NCI-H1930 (cell line): Measurements from ENCODE around the gene FOXL2NB.

Source experiments
- DNase-seq, 2 experiments: peaks; one replicate each; lab custom pipeline; 2025; lab: John Stamatoyannopoulos, UW

FOXL2NB gene

DNA sequence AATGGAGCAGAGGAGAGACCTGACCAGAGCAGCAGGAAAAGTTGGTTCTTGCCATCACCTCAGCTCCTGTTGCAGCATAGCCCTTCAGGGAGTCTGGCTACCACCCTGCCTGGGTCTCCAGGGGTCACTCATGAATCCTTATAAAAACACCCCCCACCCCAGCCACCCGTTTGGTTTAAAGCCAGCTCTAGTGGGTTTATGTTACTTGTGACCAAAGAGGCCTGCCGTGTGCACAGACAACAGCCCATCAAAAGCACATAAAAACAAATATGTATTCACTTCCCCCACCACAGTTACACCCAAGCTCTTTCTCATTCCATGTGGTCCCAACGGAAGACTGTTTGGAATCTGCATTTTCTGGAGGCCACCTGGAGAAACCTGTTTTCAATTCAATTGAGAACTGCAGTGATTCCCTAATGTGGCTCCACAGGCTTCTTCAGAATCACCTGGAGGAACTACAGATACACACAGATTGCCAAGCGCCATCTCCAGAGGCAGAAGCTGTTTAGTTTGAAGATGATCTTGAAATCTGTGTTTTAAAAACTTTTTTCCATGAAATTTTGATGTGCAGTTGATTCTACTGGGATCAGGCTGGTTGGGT, 13.8 kb upstream of the FOXL2NB start:
- no peak for DNase-seq

DNA sequence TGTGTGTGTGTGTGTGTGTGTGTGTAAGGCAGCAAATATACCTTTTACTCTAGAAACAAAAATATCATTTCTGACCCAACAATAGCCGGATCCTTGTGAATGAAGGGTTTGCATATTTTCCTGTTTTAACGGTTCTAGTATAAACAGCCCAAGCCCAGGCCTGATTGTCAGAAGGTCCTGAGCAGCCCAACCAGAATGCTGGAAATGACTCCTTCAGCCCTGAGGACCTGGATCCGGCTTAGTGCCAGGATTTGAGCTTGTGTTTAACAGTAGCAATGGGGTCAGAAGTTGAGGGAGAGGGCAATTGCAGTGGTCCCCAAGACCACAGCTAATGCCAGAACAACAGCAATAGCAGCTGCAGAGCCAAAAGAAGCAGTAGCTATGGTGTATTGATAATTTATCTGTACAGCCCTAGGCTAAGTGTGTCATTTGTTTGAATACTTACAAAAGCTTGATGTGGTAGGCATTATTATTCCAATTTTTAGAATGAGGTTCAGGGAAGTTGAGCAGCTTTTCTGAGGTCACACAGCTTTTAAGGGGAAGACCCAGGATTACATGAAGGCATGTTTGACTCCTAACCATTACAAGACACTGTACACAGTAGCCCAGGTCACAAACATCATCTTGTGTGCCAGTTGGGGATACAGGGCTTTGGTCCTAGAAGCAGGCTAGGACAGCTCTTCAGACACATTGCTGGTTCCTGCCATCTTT, 12.9 kb upstream of the FOXL2NB start:
- DNase-seq, result no peak

DNA sequence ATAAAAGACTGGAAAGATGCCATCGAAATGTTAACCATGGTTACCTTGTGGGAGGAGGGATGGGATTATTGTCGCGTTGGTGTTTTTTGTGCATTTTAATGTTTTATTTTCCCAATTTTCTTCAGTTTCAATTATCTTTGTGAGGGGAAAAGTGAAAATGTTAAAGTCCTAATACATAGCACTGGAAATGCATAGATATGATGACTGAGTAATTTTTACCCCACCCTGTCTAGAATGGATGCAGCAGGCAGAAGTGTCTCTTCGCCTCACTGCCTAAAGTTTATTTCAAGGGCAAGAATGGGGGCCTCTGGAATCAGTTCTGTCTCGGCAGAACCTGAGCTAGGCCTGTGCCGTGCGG, 11.5 kb upstream of the FOXL2NB start:
- DNase-seq, result no peak

DNA sequence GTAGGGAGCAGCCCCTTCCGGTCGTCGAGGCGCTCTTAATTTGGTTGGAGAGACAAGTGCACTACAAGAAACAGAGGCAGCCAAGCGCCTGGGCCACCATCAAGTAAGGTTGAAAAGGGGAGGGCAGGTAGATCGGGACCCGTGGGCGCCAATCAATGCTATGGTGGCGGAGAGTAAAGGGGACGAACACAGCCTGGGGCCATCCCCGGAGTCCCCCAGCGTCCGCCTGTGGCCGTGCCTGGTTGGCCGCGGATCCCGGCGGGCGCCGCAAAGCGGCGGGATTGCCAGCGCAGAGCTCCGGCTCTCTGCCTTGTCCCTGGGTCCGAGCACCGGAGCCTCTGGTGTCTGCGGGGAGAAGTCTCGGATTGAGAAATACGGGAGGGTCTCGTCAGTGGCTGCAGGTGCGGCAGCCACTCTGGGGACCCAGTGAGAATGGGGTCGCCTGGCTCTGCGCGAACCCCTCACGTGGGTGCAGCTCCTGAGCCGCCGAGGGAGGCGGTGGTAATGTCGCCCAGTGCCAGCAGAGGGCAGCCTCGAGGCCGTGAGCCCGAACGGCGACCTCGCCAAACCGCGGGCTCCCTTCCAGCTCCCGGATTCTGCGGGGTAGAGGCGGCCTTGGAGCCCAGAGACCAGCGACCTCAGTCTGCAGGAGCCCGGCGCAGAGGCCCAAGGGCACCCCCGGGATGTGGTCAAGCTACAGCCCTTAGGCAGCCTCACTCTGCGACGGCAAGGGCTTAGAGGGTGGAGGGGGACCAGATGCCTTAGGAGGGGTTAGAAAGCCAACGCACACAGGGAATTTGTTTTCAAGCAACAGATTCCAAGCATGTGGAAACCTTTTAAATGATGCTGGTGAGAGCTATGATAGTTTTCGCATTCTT, 10.9 kb upstream of the FOXL2NB start:
- peak; percentile 8 to 41 for DNase-seq

DNA sequence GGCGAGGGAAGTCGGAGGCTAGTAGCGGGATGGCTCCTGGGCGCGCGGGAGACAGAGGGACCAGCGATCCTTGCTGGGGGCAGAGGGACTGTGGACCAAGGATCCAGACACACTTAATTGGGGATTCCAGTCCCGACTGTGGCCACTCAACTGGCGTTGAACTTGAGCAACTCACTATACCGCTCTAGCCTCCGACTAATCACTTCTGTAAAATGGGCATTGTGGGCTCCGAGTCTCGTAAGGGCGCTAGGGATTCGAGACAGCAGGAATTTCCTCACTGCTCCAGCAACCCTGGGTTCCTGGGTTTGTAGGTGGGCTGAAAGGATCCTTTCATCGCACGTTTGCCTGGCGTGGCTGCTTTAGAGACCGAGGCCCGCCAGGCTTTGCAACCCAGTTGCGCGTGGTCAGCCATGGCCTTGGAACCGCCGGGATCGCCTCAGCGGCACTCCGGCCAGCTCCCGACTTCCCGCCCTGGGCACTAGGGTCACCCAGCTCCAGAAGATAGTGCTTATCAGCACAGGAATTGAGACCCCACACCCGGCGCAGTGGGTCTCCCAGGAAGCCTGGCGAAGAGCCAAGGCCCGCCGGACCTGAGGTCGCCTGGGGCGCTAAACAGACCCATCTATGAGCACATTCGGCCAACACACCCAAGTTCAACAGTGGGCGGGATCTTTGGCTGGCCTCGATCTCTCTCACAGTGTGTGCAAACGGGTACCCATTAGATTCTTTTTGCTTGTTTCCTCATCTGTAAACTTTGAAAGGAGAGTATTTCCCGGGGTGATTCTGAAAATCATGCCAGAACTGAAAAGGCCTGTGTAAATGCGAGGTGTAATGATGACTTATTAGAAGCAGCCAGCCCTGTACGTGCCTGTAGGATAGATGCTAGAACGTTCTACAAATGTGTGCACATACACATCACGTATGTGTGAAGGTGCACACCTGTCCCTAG, 10.0 kb upstream of the FOXL2NB start:
- DNase-seq, result no peak

DNA sequence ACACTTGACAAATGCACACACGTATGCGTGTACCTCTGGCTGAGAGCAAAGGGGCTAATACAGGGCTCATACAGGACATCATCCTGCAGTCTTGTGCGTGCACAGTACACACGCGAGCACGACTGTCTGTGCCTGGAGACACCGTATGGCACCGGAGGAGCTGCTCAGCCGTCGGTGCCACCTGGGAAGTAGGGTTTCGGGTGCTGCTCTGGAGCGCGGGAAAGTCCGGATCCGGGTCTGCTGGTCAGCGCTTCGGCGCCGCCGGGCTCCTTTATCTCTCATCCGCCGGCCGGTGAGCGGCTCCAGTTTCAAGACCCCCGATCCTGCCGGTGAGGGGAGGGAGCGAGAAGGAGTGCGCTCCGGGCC, 9.3 kb upstream of the FOXL2NB start:
- DNase-seq, result no peak

DNA sequence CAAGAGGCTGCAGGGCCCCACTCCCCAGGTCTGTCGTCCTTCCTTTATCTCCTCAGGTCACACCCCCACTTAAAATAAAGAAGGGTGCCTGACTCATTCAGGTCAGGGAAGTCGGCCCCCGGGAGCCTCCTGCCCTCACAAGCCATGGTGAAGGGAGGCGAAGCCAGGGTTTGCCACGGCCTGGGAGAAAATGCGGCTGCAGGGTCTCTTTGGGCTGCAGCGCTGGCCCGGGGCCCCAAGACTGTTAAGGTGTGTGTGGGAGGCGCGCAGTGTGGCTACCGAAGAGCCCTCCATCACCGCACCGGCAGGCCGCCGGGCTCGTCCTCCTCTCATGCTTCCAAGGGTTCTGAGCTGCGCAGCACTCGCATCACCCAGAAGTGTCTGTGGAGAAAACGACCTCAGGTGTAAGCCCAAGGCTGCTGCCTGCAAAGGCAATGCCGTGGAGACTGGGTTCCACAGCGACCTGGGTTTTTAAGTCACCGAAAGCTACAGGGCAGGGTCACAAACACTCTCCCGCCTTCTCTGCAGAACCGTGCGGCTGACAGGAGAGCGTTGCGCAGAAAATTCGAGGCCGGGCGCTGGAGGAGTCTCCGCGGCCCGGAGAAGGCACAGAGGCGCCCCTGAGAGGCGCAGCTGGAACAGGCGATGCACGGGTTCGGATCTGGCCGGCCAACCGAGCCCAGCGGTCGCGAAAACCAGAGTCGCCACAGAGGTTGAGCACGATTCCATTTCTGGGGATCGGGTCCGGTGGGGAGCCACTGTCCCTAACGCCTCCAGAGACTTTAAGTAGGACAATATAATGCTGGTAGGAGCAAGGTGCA, 8.8 kb upstream of the FOXL2NB start:
- DNase-seq, result no peak

DNA sequence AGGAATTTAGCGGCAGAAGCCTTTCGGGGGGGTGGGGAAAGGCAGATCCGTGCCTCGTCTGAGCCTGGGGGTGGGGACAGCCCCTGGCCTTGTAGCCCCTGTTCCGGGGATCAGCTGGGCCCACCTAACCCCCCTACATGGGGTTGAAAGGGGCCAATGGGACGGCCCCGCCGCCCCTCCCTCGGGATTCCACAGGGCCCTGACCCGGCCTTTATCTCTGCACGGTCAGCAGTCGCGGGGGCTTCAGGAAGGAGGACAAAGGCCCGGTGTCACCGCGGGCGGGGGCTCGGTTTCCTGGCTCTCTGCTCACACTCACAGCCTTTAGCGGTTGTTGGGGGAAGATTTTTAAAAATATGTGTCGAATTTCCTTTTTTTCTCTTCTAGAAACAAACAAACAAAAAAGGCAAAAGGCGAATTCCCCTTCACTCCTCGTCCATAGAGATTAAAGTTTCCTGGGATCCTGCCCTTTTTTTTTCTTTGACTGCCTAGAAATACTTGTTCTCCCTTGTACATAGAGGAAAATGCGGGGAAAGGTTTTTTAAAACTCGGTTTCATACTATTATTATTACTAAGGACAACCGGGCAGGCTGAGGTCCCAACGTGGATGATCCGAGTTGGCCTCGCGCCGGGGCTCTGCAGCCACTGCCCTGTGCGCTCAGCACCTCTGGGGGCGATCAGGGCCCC, 8.0 kb upstream of the FOXL2NB start:
- DNase-seq, result no peak

DNA sequence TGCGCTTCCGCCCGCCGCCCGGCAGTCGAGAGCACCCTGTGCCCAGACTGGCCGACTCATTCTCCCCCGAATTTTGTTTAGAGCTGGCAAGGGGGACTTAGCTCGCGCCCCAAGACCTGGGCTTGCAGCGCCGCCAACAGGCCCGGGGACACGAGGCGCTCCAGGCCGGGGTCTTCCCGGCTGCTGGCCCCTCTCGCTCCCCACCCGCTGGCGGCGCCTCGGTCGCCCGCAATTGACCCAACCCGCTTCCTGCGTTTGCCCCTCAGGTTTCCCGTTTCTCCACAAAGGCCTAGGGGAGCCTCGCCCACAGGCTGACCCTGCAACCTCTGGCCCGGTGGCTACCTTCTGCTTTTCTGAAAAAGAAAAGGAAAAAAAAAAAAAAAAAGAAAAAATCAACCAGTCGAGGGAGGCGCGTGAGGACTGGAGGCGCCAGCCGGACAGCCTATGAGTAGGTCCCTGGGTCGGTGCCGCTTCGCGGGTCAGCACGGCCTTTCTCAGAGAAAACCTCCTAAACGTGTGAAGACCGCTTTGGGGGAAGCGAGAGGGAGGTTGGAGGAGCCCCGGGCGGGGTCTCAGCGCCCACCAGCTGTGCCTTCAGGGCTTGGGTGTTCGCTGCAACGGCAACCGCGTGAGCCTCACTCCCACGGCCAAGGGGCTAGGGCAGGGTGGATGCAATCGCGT, 7.3 kb upstream of the FOXL2NB start:
- no peak for DNase-seq

DNA sequence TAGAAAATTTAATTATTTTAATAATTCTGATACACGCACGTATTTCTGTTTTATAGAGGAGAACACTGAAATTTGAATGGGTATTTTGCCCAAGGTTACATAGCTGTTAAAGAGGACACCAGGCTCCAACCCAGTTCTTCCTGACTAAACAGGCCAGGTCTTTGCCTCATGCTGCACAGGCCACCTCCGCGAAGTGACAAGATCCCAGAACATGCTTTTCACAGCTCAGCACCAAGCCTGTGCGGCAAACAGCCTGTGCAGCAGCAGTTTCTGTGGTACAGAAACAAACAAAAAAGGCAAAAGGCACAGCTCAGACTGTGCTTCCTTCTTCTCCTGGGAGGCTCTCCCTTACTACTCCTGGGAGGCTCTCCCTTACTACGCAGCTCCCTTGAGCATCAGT, 6.6 kb upstream of the FOXL2NB start:
- DNase-seq, result no peak

DNA sequence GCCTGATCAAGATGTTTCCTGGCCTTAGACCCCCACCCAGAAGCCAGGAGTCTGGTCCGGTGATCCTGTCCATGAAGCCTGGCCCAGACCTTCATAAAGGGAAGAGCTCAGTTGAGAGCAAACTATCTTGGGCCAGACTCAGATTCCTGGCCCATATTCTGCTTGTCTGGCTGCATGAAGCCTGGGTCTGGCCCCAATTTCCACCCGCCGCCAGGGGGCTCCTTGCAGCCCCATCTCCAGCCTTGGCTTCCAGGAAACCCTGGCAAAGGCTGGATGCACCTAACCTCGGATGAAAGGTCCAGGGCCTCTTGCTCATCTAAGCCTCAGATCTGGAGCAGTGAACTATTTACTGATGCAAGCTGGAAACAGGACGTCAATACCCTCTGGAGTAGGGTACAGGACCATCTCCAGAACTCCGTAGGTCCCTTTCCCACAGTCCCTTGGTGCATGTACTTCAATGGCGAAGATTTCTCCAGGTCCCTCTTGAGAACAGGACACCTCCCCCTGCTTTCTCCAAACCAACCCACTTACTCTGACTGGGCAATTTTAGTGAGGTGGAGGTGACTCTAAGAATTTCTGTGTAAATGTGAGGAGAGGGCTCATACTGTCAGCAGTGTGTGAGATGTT, 5.6 kb upstream of the FOXL2NB start:
- DNase-seq, result peak in 1 of 2 experiments; percentile 13

DNA sequence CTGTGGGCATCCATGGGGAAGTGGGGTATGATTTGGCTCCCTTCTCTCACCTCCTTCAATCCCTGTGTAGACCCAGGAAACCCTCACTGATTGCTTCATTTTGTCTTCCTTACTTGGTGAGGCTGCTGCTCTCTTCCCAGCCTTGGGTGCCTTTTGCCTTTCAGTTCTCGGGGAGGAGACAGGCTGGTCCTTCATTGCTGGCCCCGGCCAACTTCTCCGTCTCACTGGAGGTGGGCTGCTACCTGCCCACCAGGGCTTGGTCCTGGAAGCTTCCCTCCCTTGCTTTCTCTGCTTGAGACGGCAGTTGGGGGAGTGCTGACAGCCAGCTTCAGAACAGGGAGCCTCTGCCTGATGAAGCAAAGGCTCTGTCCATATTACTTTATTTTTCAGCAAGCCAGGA, 4.7 kb upstream of the FOXL2NB start:
- DNase-seq, result no peak

DNA sequence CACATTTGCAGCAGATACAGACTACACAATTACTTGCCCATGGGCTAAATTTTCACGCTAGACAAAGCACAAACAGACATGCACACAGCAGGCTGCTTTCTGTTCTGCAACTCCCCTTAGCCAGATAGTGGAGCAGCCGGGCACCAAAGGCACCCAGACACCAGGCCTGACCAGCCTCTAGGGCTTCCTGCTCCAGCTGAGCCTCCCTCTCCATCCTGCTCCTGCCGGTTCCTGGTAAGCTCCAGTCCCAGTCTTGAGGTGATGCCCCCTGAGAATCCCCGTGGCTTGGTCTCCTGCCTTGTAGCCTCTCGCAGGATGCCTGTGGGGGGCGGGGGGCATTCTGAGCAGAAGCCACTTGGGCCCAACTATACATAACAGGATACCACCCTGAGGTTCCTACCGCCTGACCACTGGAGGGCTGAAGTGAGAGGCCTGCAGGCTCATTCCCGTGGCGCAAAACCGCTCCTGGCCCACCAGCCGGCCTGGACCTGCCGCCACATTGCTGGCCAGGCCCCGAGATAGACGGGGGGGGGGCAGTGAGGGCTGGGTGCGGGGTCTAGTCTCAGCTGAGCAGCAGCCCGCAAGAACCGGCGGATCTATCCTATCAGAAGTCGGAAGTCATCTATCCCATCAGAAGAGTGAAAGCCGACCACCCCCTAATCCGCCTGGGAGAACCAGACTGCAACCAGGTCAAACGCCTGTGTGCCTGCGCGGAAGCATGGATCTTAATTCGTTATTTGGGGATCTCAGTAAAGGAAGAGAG, 4.0 kb upstream of the FOXL2NB start:
- DNase-seq, result no peak

DNA sequence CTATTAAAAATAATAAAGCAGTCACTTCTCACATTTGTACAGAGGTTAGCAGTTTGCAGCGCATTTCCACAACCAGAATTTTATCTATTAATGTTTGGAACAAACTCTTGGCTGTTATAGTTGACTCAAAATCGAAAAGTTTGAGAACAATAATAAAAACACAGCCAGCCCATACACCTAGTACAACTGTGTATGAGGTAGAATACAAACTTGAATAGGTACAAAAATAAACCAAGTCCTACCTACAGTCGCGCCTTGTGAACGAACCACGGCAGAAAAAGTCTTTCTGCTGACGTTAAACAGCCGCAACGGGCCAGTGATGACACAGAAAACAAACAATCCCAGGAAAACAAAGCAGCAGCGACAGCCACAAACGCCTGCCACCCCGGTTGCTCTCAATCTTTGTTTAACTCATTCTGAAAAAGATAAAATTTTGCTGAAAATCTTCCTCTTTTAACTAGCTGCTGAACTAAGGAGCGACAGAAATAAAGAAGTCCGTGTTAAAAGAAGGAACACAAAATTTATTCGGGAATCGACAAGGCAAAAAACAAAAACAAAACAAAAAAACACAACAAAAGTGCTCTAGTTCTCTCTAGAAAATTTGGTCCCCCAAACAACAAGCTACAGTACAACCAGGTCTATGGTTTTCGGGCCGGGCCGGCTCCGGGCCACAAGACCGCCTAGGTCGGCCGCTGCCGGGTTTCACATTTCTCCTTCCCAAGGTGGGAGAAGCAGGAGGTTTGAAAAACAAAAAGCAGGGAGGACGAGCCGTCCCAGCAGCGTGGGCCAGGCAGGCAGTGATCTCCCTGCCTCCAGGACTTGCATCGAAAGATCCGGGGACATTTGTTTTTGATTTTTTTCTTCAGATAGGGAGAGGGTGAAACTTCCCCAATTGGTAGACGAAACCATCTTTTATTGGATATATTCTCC, 3.0 kb upstream of the FOXL2NB start:
- DNase-seq, result no peak

DNA sequence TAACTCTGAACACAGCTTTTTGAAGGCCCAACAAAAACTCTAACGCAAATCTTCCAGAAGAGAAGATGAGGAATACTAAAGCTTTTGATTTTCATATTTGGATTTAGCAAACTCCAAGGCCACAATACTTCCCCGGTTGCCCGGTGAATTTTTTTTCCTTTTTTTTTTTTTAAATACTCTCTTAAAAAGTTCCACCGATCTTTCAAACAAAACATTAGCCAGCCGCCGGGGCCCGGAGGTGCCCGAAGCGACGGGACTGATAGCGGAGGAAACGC, 2.4 kb upstream of the FOXL2NB start:
- no peak for DNase-seq

DNA sequence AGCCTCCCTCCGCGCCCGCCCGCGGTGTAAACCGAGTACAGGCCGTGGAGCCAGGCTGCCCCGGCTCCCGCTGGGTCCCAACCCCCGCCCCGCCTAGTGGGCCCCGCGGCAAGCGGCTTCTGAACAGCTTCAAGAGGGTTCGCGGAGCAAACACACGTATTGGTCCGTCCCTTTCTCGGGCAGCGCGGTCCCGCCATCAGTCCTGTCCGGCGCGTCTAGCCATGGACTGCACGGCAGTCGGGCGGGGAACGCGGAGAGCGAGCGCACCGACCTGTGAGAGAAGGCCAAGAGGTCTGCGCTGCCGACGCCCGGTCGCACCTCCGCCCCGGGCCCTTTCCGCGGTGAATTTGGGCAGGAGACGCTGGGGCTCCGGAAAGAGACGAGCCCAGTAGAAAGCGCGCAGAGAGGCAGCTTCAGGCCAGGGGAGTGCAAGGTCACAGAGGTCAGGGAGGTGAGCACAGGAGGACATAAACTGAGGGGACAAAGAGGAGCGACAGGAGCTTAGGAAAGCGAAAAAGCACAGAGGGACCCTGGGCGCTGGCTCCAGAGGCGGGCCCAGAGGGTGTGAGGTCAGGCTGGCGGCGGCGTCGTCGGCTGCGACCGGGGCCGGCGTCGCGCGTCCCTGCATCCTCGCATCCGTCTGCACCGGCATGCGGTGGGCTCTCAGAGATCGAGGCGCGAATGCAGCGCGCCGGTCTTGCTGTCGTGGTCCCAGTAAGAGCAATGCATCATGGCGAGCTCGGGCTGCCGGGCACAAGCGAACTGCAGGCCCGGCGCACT, 1.9 kb upstream of the FOXL2NB start:
- DNase-seq, result no peak
